Measurements from ENCODE around the gene RHD.
"Not testable (repeated sequence)": the region's sequence is repeated elsewhere in the genome, so short reads cannot be mapped to it uniquely, and the experiment has no call there.

DNA sequence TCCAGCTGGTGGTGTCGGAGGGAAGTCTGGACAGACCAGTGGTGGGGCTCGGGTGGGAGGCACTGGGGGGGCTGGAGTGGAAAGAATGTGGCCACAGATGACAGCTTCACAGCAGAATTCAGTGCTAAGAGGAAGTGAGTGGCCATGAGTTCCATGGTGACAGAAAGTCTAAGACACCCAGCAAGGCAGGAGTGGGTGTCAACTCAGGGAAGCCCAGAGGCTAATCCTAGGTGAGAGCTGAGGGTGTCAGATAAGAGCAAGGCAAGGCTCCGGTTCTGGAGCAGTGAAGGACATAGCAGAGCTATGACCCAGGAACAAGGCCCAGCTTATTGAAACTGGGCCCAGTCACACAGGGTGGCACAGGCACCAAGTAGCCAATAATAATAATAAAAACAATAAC lies 30.0 kb downstream of the RHD start:
- not testable (repeated sequence) for TF ChIP-seq EZH2 (IDR thresholded peaks at IDR 0.05); POLR2AphosphoS5 (IDR thresholded peaks at IDR 0.05; ENCODE audit: borderline replicate concordance, low read depth, low read length)

Measured in SK-N-MC (cell line).